SH-SY5Y (cell line): Measurements from ENCODE around the gene DIP2C.

Experiments
- GATA2 ChIP-seq: IDR thresholded peaks from 2 replicates; pipeline ENCODE4 v1.6.1; 2011; ENCODE audit warnings: mild to moderate bottlenecking, low read depth, low read length
- GATA3 ChIP-seq: IDR thresholded peaks from 2 replicates; pipeline ENCODE4 v1.6.1; 2011; ENCODE audit warnings: low read depth, mild to moderate bottlenecking, low read length, moderate library complexity

DNA sequence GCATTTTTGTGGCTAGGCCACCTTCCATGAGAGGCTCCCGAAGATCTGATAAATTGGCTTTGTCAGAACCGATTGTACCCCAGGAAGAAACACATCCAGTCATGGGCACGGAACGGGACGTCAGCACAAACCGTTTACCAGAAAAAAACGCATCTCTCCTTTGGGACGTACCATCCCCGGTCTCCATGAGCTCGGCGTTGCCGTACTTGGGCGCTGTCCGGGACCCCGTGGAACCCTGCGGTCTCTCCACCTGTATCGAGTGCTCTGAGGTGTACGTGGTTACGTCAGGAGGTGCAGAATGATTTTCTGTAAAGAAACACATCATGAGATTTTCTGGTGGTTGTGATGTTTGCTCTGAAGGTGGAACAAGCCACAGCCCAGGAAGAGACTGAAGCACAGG lies 270.6 kb downstream of the DIP2C start:
- TF ChIP-seq GATA2, result no peak
- TF ChIP-seq GATA3, result no peak
